GM19328 (cell line): Measurements from ENCODE around the gene PPP6R3.

ENCODE experiments used
- ATAC-seq: cut with Tn5 transposase; IDR thresholded peaks from one replicate; pipeline ENCODE4 v1.9.1; 2021; ENCODE audit warnings: mild to moderate bottlenecking, moderate library complexity; ENCODE audit not compliant: unreplicated experiment

Gene PPP6R3

GRCh38 chr11:68661697-68662603 is 201.4 kb downstream of the PPP6R3 start:
- no peak for ATAC-seq

- ATAC-seq, result no peak
These were observed 203.0 kb downstream of the PPP6R3 start for GRCh38 chr11:68663482-68664010.

GRCh38 chr11:68664141-68664540 is 203.6 kb downstream of the PPP6R3 start:
- ATAC-seq, result no peak

- ATAC-seq, result no peak
These were observed 204.4 kb downstream of the PPP6R3 start for GRCh38 chr11:68664906-68665305.
